GM20000 (cell line): ENCODE data around the gene ANKS1B.
"Not testable (repeated sequence)": the region's sequence is repeated elsewhere in the genome, so short reads cannot be mapped to it uniquely, and the experiment has no call there.

Source experiments
- DNase-seq: peaks from one replicate; pipeline ENCODE4 v3.0.0; 2012; ENCODE audit warnings: low spot score
- TF ChIP-seq, protein P1 (sequence below): IDR thresholded peaks from 2 replicates; pipeline ENCODE4 v1.5.1; 2012; ENCODE audit warnings: mild to moderate bottlenecking, control low read depth; ENCODE audit errors: extremely low read depth, missing control alignments

ANKS1B gene

DNA sequence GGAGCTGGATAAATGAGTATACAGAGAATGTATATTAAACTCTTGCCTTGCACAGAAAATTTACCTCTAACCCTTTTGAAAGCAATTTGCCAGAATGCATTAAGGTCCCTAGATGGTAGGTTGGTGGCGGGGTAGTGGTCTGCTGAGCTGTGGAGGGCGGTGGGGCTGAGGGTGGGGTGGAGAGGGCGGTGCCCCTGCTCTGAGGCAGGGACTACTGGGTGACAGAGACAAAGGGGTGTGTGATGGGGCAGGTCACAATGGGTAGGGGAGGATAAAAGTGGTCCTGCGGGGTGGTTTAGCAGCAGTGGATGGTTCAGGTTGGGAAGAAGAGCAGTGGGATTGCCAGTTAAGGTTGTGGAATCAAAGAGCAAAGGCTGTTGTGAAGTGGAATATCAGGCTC is 337.3 kb downstream of the ANKS1B start, which contains the start of gene GARIN6:
Gene GARIN6 (plus strand): TSS at position 301 of the 400 bp plus-strand sequence. CDS start 422 bp downstream, outside the sequence.
- no peak for DNase-seq
- TF ChIP-seq, protein P1, sequence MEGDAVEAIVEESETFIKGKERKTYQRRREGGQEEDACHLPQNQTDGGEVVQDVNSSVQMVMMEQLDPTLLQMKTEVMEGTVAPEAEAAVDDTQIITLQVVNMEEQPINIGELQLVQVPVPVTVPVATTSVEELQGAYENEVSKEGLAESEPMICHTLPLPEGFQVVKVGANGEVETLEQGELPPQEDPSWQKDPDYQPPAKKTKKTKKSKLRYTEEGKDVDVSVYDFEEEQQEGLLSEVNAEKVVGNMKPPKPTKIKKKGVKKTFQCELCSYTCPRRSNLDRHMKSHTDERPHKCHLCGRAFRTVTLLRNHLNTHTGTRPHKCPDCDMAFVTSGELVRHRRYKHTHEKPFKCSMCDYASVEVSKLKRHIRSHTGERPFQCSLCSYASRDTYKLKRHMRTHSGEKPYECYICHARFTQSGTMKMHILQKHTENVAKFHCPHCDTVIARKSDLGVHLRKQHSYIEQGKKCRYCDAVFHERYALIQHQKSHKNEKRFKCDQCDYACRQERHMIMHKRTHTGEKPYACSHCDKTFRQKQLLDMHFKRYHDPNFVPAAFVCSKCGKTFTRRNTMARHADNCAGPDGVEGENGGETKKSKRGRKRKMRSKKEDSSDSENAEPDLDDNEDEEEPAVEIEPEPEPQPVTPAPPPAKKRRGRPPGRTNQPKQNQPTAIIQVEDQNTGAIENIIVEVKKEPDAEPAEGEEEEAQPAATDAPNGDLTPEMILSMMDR = no peak

DNA sequence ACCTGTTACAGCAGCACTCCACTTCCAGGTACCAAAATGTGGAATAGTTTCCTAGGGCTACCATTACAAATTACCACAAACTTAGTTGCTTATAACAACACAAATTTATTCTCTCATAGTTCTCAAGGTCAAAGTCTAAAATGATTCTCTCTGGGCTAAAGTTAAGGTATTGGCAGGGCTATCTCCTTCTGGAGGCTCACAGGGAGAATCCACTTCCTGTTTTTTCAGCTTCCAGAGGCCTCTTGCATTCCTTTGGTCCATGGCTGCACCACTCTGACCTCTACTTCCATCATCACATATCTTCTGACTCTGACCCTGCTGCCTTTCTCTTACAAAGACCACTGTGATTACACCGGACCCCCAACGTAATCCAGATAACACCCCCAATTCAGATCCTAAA is 340.1 kb downstream of the ANKS1B start:
- no peak for DNase-seq
- TF ChIP-seq, protein P1 = no peak

DNA sequence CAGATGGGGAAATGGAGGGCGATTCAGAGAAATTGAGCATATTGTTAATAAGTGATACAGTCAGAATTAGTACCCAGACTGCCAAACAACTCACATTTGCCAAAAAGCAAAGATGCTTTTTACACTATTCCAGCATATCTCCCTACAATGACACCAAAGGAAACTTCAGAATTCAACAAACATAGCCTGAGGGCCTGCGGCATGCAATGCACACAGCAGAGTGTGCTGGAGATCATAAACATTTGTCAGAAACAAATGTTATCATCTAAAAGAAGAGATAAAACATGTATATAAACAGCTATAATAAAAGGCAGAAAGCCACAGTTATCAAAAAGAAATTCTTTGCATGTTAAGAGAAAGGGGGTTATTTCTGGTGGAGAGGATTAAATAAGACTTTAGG is 357.3 kb downstream of the ANKS1B start:
- no peak for DNase-seq
- TF ChIP-seq, protein P1 = no peak

DNA sequence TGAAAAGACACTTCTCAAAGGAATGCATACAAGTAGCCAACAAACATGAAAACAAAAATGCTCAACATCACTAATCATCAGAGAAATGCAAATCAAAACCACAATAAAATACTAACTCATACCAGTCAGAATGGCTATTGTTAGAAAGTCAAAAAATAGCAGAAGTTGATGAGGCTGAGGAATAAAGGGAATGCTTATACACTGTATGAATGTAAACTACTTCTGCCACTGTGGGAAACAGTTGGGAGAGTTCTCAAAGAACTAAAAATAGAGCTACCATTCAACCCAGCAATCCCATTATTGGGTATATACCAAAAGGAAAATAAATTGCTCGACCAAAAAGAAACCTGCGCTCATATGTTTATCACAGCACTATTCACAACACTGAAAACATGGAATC is 360.1 kb downstream of the ANKS1B start:
- not testable (repeated sequence) for DNase-seq

DNA sequence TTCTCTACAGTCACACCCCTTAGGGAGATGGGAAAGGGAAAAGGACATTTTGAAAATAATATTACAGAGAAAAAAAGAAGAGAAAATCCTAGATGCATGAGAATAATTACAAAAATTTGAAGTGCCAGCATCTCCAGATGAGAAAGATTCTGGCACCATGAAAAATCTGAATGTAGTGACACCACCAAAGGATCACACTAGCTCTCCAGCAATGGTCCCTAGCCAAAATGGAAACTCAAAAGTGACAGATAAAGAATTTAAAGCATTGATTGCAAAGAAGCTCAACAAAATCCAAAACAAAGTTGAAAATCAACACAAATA is 364.6 kb downstream of the ANKS1B start:
- TF ChIP-seq, protein P1 = no peak
- no peak for DNase-seq

DNA sequence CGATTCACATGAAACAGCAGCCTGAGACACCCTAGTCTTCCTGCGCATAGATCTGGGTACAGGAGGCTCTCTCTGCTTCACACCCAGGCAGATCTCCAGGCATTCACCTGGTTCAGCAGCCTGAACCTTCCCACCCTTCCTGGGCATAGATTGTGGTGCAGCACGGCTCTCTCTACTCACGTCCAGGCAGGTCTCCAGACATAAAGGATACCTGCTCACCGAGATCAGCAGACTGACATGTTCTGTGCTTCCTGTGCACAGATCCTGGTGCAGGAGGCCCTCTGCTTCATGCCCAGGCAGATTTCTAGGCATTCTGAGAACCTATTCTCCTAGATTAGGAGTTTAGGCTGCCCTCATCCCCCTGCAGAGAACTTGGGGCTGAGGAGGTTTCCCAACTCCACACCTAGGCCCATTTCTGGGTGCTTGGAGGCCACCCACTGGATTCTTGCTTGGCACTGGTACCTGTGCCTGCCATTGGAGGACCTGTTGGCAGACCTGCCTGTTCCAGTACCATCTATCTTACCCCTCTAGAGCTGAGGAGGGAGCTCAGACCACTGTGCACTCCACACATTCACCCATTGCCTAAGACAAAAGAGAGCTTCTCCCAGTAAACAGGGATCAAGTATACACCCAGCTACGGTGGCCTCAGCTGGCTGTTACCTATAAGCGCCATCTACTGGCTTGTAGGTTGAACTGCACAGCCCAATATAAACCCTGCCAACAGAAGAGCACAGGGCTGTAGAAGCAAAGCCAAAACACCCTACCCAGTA is 365.2 kb downstream of the ANKS1B start:
- TF ChIP-seq, protein P1 = peak; percentile 70
- DNase-seq = peak; percentile 19

DNA sequence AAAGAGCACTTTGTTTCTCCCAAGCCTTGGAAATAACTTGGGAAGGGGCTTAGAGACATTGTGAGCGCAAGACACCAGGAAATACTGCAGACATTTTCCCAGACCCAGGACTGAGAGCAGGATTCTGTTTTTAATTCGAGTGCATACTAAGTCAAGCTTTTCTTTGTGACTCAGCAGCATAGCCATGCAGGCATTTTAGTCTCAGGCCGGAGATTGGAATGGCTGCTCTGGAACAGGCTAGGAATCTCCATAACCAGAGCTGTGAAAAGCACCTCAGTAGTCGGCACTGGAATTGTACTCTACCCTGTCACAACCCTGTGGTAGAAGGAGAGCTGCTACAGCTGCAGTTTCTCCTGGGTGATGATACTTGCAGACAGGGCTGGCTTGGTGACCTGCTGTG is 366.1 kb downstream of the ANKS1B start:
- DNase-seq = no peak
- TF ChIP-seq, protein P1 = no peak

DNA sequence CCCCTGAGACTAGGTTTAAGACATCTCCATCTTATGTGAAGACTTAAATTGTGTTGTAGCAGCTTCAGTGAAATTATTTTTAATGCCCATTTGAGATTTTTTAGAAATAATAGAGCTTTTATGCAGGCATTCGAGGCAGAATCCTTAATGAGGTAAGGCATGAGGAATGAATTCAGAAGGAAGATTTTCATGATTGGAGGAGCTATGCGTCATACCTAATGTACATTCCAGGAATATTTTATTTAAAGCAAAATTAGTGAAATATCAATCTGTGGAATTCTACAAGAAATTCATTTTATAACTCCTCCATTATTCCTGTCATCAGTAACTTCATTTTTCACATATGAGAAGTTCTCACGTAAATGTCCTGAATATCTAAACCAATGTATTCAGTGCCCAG is 373.1 kb downstream of the ANKS1B start:
- no peak for DNase-seq
- TF ChIP-seq, protein P1 = no peak
